Activated T-cell treated with anti-CD3 and anti-CD28 coated beads for 4 hours (primary cell): ENCODE data around the gene CDIPT.
"Not testable (repeated sequence)": the region's sequence is repeated elsewhere in the genome, so short reads cannot be mapped to it uniquely, and the experiment has no call there.

ENCODE experiments used
- DNase-seq: peaks from one replicate; pipeline ENCODE4 v3.0.0-alpha.2; 2020

The CDIPT gene

DNA sequence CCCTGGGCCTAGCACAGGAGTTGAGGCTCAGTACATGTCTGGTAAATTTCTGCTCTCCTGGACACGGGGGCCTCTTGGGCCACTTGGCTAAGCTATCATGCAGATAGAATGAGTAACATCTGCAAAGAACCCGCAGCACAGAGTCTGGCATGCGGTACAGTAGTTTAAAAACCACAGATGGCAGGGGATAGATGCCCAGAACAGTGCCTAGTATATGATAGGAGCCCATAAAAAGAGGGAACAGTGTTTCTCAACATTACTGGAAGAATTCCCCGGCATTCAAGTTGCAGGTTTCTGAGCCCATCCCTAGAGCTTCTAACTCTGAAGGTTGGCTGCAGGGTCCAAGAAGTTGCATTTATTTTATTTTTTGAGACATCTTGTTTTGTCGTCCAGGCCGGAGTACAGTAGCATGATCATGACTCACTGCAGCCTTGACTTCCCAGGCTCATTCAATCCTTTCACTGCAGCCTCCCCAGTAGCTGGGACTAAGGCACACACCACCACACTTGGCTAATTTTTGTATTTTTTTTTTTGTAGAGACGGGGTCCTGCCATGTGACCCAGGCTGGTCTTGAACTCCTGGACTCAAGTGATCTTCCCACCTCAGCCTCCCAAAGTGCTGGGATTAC is 5.8 kb downstream of the CDIPT start:
- DNase-seq: no peak

DNA sequence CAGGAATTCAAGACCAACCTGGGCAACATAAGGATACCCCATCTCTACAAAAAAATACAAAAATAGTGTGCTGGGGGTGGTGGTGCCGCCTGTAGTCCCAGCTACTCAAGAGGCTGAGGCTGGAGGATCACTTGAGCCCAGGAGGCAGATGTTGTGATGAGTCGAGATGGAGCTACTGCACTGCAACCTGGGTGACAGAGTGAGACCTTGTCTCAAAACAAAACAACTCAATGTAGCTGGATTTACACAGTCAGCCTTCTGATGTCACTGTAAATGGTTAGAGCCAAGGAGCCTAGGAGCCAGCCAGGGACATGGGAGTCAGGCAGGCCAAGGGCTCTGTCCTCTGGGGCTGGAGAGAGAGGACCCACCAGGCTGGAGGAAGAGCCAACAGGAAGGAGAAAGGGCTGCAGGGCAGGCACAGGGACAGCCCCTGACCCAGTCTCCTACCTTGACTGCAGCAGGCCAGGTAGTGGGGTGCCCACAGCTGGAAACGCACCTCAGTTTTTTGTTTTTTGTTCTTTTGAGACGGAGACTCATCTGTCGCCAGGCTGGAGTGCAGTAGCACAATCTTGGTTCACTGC is 8.4 kb downstream of the CDIPT start:
- no peak for DNase-seq

DNA sequence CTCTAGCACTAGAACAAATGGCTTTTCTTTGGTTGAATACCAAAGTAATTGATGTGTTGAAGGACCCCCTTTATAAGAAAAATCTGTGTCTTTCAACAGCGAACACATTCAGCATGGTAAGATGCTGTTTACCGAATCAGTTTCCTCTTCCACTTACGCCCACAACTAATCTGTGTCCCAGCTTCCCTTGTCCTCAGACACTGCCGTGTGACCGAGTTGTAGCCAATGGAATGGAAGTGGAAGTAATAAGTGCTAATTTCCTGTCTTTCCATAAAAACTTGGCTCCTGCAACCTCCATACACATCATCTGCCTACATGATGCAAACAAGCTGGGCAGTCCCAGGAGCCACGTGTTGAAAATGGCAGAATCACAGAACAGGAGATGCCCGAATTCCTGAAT is 10.4 kb downstream of the CDIPT start:
- DNase-seq: no peak

DNA sequence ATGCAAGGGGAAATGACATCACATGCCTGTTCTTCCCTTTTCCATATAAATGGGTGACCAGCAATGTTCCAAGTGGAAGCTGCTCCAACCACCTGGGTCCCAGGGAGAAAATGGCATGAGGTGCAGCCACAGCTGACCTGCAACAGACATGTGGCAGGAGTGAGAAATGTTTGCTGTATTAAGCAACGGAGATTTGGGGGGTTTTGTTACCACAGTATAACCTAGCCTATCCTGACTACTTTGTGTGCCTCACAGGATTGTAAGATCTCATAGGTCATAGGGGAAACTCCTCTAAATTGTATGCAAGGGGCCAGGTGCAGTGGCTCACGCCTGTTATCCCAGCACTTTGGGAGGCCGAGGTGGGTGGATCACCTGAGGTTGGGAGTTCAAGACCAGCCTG is 12.0 kb downstream of the CDIPT start:
- DNase-seq: no peak

DNA sequence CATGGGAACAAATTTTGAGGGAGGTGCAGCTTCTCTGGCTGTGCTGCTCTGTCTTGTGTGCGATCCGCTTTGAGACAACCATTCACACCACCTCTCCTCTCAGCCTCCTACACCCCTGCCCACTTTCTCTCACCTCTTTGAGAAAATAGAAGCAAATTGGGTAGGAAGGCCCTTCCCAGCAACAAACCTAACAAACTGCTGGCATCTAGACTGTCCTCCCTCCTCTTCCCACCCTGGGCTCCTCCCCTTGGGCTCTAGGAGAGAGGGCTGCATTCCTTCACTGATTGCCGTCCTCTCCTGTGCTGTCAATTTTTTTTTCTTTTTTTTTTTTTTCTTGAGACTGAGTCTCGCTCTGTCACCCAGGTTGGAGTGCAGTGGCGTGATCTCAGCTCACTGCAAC is 13.5 kb downstream of the CDIPT start:
- no peak for DNase-seq

DNA sequence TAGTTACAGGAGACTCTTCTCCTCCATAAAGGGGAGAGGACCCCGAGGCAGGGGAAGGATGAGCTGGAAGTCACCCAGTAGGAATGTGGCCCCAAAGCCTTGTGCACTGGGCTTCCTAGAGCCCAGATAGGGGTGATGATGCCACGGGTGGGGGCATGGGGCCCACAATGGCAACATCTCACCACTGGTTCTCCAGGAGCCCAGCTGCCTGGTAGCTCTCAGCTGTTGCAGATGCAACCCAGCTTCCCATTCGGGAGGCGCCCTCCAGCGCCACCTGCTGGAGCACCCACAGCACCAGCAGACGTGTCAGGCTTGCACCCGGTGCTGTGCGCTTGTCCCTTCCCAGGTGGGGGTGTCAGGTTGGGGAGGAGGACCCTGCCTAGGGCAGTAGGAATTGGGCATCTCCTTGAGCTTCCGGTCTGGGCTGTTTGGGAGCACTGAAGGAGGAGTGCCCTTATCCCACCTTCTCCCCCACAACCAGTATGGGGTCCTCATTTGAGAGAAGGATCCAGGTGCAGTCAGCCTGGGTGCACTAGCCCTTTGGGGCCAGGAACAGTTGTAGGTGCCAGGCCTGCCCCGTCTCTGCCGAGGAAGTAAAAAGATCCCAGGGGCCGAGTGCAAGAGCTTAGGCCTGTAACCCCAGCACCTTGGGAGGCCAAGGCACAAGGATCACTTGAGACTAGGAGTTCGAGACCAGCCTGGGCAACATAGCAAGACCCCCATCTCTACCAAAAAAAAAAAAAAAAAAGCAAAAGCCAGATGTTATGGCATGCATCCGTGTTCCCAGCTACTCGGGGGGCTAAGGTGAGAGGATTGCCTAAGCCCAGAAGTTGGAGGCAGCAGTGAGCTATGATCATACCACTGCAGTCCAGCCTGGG is 14.4 kb downstream of the CDIPT start:
- DNase-seq: peak; percentile 71

DNA sequence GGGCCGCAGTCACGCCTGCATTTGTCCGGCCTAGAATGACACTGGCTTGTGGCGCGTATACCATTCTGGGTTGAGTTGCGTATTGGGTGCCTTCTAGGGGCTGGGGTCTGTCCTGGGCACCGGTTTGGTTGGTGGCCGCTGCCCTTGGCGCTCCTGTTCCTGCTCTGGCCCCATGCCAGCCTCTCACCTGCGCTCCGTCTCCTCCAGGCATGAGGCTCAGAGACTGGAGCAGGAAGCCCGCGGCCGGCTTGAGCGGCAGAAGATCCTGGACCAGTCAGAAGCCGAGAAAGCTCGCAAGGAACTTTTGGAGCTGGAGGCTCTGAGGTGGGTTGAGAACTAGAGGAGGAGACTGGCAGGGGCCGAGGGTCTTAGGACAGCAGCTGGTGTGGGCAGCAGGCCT is 17.4 kb downstream of the CDIPT start:
- DNase-seq: no peak

DNA sequence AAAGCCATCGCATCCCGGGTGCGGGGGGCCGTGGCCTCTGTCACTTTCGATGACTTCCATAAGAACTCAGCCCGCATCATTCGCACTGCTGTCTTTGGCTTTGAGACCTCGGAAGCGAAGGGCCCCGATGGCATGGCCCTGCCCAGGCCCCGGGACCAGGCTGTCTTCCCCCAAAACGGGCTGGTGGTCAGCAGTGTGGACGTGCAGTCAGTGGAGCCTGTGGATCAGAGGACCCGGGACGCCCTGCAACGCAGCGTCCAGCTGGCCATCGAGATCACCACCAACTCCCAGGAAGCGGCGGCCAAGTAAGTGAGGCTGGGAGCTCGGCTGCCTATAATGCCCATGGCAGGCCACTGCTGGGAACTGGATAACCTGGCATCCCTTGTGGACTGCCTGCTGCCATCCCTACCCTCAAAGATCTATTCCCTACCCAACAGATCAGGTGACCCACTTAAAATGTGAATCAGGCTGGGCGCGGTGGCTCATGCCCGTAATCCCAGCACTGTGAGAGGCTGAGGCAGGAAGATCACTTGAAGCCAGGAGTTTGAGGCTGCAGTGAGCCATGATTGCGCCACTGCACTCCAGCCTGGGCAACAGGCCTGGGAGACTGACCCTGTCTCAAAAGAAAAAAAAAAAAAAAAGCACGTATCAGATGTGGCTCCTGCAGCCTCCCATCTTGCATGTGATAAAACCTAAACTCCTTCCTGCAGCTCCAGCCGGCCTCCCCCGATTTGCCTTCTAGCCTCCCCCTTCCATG is 18.3 kb downstream of the CDIPT start:
- no peak for DNase-seq

DNA sequence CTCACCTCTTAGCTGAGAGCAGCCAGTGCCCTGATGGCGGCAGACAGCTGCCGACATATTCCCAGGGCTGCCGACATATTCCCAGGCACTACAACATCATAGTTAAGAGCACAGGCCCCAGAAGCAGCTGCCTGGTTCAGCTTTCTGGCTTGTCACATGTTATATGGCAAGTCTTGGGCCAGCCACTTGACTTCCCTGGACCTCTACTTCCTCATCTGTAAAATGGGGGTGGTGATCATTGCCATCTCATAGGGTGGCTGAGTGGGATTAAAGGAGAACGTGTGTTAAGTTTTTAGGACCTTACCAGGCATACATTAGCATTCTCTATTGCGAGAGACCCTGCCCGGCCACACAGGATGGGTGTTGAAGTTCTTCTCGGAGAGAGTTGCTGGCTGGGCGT is 19.1 kb downstream of the CDIPT start:
- DNase-seq: no peak

DNA sequence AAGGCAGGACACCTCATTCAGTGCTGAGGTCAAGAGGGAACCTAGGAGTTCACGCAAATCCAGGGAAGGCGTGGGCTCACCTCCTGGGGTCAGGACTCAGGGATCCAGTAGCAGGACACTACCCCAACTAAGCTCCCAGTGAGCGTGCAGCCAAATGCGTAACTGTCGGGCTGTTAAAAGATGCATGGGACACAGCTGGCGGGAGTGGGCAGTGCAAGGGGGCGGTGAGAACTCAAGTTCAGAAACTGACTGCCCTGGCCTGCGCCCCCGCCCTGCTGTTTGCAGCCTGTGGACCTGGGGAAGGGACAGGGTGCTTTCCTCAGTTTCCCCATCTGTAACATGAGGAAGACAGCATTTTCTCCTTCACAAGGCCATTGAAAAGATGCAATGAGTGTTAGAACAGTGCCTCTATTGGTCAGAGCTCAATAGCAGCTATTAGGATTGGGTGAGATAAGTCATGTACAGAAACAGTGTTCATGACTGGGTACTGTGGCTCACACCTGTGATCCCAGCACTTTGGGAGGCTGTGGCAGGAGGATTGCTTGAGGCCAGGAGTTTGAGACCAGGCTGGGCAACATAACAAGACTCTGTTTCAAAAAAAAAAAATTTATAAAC is 20.2 kb downstream of the CDIPT start:
- no peak for DNase-seq

DNA sequence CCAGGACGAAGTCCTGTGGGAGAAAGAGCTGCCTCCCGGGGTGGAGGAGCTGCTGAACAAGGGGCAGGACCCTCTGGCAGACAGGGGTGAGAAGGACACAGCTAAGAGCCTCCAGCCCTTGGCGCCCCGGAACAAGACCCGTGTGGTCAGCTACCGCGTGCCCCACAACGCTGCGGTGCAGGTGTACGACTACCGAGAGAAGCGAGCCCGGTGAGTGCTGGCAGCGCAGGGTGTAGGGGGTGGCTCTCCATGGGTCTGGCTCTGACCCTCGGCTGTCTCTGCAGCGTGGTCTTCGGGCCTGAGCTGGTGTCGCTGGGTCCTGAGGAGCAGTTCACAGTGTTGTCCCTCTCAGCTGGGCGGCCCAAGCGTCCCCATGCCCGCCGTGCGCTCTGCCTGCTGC is 21.4 kb downstream of the CDIPT start:
- no peak for DNase-seq

DNA sequence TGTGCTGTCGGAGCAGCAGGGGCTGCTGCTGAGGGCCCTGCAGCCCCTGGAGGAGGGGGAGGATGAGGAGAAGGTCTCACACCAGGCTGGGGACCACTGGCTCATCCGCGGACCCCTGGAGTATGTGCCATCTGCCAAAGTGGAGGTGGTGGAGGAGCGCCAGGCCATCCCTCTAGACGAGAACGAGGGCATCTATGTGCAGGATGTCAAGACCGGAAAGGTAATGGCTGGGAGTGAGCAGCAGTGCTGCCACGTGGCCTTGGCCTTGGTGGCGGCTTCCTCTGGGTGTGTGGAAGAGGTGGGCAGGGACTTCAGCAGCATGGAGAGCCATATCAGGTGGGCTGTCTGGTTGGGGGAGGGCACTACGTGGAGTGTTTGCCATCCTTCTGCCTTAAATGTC is 22.8 kb downstream of the CDIPT start:
- no peak for DNase-seq

DNA sequence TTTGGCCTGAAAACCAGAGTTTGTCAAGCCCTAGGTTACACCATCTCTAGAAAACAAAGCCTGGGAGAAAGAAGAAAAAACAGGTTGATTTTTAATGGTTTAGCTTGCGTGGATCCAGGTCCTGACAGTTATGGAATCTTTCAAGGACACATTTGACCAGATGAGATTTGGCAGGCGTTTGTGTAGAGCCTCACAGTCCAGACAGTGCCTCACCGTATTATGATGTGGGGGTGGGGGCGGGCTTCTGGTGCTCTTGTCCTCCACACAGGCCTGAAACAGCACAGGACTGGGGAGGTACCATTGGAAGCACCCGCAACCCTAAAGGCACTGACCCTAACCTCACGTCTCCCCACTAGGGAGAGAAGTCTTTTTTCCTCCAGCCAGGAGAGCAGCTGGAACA is 23.2 kb downstream of the CDIPT start:
- DNase-seq: no peak

DNA sequence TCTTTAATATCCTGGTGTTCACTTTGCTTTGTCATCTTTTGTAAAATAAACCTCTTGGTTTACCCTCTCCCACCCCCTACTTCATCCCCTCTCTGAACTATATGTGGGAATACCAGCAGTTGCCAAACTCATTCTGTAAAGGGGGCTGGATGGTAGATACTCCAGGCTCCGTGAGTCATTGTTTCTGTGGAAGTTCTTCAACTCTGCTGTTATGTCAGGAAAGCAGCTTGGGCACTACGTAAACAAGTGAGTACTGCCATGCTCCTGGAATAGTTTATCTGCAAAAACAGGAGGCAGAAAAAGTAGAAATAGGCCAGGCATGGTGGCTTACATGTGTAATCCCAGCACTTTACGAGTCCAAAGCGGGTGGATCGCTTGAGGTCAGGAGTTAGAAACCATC is 25.2 kb downstream of the CDIPT start:
- no peak for DNase-seq

DNA sequence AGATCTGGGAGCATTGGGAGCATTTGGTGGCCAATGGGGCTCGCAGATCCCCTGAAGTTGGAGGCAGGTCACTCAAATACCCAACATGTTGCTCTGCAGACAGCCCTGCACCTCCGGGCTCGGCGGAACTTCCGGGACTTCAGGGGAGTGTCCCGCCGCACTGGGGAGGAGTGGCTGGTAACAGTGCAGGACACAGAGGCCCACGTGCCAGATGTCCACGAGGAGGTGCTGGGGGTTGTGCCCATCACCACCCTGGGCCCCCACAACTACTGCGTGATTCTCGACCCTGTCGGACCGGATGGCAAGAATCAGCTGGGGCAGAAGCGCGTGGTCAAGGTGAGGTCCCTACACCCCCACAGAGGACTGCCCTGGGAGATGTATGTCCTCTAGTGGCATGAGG is 26.4 kb downstream of the CDIPT start:
- no peak for DNase-seq

DNA sequence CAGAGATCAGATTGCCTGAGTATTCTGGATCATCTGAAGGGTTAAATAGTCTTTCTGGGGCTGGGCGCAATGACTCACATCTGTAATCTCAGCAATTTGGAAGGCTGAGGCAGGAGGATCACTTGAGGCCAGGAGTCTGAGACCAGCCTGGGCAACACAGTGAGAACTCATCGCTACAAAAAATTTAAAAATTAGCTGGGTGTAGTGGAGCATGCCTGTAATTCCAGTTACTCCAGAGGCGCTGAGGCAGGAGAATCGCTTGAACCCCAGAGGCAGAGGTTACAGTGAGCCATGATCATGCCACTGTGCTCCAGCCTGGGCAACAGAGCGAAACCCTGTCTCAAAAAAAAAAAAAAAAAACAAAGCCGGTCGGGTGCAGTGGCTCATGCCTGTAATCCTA is 27.1 kb downstream of the CDIPT start:
- DNase-seq: no peak

DNA sequence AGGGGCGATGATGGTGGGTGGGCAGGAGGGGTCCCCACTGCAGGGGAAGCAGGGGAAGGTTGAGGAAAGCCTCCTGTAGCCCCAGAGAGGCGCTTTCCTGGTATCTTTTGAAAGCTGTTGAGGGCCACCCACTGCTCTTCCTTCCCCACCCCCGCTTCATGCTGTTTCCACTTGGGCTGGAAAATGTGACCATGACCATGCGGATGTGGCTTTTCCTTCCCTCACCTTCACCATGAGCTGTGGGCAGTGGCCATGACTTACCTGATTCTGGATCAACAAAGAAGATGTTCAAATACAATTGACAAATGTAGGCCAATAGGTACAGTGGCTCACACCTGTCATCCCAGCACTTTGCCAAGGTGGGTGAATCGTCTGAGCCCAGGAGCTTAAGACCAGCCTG is 28.9 kb downstream of the CDIPT start:
- DNase-seq: no peak

DNA sequence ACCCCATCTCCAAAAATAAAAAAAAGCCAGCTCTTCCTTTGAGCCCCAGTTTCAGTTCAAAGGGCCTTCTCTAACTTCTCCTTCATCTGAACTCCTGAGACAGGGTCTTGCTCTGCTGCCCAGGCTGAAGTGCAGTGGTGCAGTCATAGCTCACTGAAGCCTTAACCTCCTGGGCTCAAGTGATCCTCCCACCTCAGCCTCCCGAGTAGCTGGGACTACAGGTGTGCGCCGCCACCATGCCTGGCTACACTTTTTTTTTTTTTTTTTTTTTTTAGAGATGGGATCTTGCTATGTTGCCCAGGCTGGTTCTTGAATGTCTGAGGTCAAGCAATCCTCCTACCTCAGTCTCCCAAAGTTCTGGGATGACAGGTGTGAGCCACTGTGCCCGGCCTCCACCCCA is 29.8 kb downstream of the CDIPT start:
- DNase-seq: not testable (repeated sequence)

DNA sequence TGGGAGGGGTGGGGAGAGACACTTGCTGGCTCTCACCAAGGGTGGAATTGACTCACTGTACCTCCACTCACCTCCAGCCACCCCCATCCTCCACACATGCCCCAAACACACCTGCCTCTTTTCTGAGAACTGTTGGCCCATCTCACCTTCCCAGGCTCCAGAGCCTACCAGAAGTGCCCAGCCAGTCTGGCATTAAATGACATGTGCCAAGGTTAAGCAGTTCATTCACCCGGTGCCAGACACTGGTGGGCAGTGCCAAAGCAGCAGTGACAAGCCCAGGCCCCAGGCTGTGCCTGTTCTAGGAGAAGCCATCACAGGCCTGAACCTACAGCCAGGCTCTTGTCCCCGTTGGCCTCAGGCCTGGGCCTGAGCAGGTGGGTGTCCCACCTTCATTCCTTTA is 31.5 kb downstream of the CDIPT start:
- no peak for DNase-seq

DNA sequence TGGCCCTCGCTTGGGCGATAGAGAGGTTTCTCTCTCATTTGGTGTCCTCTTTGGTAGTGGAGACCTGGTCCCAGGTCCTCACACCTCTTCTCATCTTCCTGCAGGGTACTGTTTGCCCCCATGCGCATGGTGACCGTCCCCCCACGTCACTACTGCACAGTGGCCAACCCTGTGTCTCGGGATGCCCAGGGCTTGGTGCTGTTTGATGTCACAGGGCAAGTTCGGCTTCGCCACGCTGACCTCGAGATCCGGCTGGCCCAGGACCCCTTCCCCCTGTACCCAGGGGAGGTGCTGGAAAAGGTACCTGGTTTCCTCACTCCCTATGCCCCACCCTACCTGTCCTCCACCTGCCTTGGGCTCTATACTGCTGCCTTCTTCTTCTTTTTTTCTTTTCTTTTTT is 32.3 kb downstream of the CDIPT start:
- DNase-seq: no peak

DNA sequence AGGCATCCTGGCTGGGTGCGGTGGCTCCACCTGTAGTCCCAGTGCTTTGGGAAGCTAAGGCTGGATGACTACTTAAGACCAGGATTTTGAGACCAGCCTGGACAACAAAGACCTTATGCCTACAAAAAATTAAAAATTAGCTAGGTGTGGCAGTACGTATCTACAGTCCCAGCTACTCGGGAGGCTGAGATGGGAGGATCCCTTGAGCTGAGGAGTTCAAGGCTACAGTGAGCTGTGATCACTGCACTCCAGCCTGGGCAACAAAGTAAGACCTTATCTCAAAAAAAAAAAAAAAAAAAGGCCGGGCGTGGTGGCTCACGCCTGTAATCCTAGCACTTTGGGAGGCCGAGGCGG is 36.7 kb downstream of the CDIPT start:
- no peak for DNase-seq

DNA sequence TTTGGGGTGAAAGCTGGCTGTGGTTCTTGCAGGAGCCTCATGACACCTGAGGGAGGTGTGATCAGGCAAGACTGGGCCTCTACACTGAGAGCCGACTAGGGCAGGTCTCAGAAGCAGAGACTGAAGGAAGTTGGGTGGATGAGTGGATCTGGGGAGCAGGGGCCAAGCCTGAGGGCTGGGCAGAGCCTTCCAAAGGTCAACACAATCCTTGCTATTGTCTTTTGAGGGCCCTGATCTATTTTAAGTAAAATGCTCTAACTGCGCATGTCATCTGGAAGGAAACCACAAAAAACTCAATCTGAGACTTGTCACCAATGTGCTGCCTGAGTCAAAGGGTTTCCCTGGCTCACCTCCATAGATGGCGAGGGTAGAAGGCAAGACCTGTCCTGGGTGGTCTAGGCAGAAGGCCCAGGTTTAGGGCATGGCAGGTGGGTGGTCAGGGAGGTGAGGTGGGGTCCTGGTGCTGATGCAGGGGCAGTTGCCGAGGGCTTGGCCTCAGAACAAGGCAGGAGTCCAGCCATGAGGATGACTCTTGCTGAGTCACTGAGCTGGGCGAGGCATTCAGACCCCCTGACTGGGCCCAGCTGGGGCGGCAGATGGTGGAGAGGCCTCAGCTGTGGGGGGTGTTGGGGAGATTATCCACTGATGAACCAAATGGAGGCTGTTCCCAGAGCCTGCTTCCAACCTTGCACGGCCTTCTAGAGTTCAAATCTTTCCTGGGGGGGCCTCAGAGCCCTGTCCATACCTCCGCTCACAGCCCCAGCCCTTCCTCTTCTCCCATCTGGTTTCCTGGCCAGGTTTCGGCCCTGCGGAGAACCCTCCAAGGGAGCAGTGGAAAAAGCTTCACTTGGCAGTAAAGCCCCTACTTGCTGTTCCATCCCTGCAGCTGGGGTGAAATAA is 37.6 kb downstream of the CDIPT start:
- no peak for DNase-seq
